RWPE2 (cell line): Measurements from ENCODE around the gene SSB.
"Not testable (repeated sequence)": the region's sequence is repeated elsewhere in the genome, so short reads cannot be mapped to it uniquely, and the experiment has no call there.

ENCODE experiments used
- ATAC-seq: fragments of 200-7000 bp; cut with Tn5 transposase; 3 replicates; pipeline ENCODE4 v1.9.1; 2021; ENCODE audit warnings: low read depth
- DNase-seq: peaks from one replicate; pipeline ENCODE4 v3.0.0-alpha.2; 2020; ENCODE audit warnings: low spot score
- H3K27ac ChIP-seq: fragments of 450-650 bp; 2 replicates; pipeline ENCODE4 v1.5.1; 2017; ENCODE audit warnings: mild to moderate bottlenecking; ENCODE audit not compliant: poor library complexity, severe bottlenecking
- H3K27me3 ChIP-seq: fragments of 250-450 bp; sonication (Bioruptor Pico); 2 replicates; pipeline ENCODE4 v1.5.1; 2021; ENCODE audit warnings: mild to moderate bottlenecking, moderate library complexity; ENCODE audit not compliant: insufficient read depth, poor library complexity, severe bottlenecking
- H3K36me3 ChIP-seq: fragments of 250-450 bp; sonication (Bioruptor Pico); 2 replicates; pipeline ENCODE4 v1.5.1; 2020; ENCODE audit warnings: low read depth, mild to moderate bottlenecking, moderate library complexity
- H3K4me1 ChIP-seq: fragments of 250-450 bp; sonication (Bioruptor Pico); 2 replicates; pipeline ENCODE4 v1.5.1; 2021; ENCODE audit warnings: mild to moderate bottlenecking, moderate library complexity; ENCODE audit not compliant: insufficient read depth, poor library complexity, severe bottlenecking
- H3K4me3 ChIP-seq: fragments of 250-450 bp; sonication (Bioruptor Pico); 2 replicates; pipeline ENCODE4 v1.5.1; 2021; ENCODE audit warnings: mild to moderate bottlenecking, moderate library complexity; ENCODE audit not compliant: severe bottlenecking
- H3K9me3 ChIP-seq: fragments of 250-450 bp; sonication (Bioruptor Pico); 2 replicates; pipeline ENCODE4 v1.5.1; 2021; ENCODE audit warnings: mild to moderate bottlenecking, moderate library complexity; ENCODE audit not compliant: severe bottlenecking
- TF ChIP-seq, protein P1 (sequence below): fragments of 450-650 bp; IDR thresholded peaks from one replicate; pipeline ENCODE4 v1.5.1; 2017; ENCODE audit warnings: mild to moderate bottlenecking, moderate library complexity; ENCODE audit not compliant: poor library complexity, severe bottlenecking

Gene SSB

DNA sequence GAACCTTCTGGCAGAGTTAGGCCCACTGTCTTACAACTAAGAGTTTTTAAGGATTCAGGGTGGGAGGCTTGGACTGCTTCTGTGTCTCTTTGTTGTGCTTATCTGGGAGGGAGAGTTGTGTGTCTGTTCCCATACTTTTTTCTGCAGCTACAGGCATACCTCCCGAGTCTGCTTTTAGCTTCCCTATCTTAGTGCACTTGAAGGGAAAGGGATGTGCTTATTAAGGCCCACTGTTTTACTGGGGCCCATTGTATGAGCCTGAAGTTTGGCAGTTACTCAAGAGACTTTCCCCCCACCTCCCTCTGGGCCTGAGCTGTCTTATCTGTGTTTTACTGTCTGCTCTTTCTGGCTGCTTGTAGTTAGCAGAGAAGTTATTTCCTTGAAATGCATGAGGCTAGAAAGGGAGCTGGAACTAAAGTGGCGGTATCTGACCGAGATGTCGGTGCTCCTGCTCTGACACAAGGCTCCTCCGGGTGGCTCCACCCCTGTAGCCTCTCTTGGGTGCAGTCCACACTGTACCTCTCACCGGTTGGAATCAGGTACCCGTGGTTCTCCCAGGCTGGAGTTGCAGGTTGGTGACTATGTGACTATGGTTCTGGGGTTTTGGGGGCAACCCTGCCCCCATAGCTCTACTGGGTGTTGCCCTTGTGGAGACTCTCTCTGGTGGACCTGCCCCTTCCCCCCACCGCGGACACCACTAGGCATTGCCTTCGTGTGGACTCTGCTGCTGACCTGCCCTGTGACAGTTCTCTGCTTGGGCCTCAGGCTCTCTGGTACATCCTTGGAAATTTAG lies 41.5 kb downstream of the SSB start:
- TF ChIP-seq, protein P1, sequence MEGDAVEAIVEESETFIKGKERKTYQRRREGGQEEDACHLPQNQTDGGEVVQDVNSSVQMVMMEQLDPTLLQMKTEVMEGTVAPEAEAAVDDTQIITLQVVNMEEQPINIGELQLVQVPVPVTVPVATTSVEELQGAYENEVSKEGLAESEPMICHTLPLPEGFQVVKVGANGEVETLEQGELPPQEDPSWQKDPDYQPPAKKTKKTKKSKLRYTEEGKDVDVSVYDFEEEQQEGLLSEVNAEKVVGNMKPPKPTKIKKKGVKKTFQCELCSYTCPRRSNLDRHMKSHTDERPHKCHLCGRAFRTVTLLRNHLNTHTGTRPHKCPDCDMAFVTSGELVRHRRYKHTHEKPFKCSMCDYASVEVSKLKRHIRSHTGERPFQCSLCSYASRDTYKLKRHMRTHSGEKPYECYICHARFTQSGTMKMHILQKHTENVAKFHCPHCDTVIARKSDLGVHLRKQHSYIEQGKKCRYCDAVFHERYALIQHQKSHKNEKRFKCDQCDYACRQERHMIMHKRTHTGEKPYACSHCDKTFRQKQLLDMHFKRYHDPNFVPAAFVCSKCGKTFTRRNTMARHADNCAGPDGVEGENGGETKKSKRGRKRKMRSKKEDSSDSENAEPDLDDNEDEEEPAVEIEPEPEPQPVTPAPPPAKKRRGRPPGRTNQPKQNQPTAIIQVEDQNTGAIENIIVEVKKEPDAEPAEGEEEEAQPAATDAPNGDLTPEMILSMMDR = no peak
- H3K27me3 ChIP-seq = no peaks in the 10 kb centered on the region
- ATAC-seq = no peak; the same call in 2 of the 3 replicates
- no peaks in the 10 kb centered on the region for H3K9me3 ChIP-seq
- DNase-seq = no peak
- no peaks in the 10 kb centered on the region for H3K36me3 ChIP-seq
- H3K4me1 ChIP-seq = no peaks in the 10 kb centered on the region
- no peak overlapping the region for H3K4me3 ChIP-seq
- H3K27ac ChIP-seq = no peak overlapping the region

DNA sequence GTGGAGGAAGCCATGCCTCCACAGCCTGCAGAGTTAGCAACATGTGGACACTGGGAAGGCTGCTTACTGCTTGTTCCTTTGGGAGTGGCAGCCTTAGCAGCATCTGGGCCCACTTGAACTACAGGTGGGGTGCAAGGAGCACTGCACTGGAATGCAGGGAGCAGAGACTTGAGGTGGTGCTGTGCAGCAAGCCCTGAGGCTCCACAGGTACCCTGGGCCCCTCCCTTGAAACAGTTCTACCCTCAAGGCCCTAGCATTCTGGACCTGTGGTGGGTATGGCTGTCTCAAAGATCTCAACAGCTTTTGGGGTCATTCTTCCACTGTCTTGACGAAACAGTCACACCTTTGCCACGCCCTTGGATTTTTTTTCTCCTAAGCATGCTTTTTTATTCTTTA lies 42.1 kb downstream of the SSB start:
- no peaks in the 10 kb centered on the region for H3K36me3 ChIP-seq
- no peak for DNase-seq
- TF ChIP-seq, protein P1 = no peak
- no peaks in the 10 kb centered on the region for H3K27me3 ChIP-seq
- no peaks in the 10 kb centered on the region for H3K9me3 ChIP-seq
- H3K27ac ChIP-seq = no peak overlapping the region
- no peak for ATAC-seq
- H3K4me1 ChIP-seq = no peaks in the 10 kb centered on the region
- H3K4me3 ChIP-seq = no peak overlapping the region

DNA sequence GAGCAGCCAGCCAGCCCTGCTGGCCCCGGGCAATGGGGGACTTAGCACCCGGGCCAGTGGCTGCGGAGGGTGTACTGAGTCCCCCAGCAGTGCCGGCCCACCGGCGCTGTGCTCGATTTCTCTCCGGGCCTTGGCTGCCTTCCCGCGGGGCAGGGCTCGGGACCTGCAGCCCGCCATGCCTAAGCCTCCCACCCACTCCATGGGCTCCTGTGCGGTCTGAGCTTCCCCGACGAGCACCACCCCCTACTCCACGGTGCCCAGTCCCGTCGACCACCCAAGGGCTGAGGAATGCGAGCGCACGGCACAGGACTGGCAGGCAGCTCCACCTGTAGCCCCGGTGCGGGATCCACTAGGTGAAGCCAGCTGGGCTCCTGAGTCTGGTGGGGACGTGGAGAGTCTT lies 43.0 kb downstream of the SSB start:
- not testable (repeated sequence) for H3K36me3 ChIP-seq, H3K27ac ChIP-seq, H3K4me3 ChIP-seq, ATAC-seq, DNase-seq, H3K4me1 ChIP-seq, H3K9me3 ChIP-seq, H3K27me3 ChIP-seq

DNA sequence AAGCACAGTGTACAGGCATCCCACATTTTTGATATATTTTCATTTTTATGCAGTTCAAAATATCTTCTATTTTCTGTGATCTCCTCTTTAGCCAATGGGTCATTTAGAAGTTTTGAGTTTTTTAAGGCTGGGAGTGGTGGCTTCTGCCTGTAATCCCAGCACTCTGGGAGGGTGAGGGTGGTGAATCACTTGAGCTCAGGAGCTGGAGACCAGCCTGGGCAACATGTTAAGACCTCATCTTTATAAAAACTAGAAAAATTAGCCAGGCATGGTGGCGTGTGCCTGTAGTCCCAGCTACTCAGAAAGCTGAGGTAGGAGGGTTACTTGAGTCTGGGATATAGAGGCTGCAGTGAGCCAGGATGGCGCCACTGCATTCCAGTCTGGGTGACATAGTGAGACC lies 46.3 kb downstream of the SSB start:
- no peaks in the 10 kb centered on the region for H3K4me1 ChIP-seq
- no peak overlapping the region for H3K27ac ChIP-seq
- H3K36me3 ChIP-seq = no peaks in the 10 kb centered on the region
- H3K27me3 ChIP-seq = no peaks in the 10 kb centered on the region
- ATAC-seq = no peak
- no peaks in the 10 kb centered on the region for H3K9me3 ChIP-seq
- no peak for DNase-seq
- H3K4me3 ChIP-seq = no peak overlapping the region
- TF ChIP-seq, protein P1 = no peak

DNA sequence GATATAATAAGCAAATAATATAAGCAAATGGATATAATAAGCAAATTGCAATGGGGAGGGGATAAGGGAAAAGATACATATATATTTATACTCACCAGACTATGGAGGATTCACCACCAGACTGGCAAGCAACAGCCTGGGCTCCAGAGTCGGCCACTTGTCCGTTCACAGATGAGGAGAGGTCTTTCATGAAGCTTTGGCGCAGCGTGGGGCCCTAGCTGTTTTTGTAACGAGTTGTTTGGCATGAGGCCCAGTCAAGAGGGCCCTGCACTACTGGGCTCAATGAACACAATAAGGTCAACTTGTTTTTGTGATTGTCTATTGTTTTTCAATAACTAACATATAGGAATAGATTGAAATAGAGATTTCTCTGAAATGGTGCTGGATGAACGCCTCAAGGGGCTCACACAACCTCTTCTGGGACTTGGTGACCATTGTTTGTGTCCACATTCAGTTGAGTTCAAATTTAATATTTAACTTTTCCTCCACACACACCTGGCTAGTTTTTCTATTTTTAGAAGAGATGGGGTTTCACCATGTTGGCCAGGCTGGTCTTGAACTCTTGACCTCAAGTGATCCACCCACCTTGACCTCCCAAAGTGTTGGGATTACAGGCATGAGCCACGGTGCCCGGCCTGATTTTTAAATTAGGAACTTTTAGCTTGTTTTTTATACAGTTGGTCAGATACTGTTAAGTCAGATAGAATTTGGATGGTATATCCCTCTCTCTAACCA lies 50.5 kb downstream of the SSB start:
- H3K4me3 ChIP-seq, H3K27me3 ChIP-seq, H3K4me1 ChIP-seq, H3K27ac ChIP-seq, DNase-seq, H3K36me3 ChIP-seq, ATAC-seq, H3K9me3 ChIP-seq: not testable (repeated sequence)
